ENCODE measurements around the gene CLDN8.

The CLDN8 gene

DNA sequence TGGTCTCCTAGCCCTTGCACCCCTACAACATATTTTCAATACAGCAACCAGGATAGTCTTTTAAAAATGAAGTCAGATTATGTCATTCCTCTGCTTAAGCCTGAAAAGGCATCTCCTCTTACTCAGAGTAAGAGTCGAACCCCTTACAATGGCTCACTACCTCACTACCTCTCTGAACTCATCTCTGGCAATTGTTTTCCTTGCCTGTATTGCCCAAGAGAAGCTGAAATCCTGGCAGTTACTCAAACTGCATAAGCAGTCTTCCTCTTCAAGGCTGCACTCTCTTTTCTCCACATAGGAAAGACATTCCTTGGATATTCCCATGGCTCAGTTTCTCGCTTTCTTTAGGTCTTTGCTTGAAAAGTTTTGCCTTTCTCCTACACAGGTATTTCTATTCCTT, 22.7 kb downstream of the CLDN8 start:
- TF ChIP-seq, protein P1, sequence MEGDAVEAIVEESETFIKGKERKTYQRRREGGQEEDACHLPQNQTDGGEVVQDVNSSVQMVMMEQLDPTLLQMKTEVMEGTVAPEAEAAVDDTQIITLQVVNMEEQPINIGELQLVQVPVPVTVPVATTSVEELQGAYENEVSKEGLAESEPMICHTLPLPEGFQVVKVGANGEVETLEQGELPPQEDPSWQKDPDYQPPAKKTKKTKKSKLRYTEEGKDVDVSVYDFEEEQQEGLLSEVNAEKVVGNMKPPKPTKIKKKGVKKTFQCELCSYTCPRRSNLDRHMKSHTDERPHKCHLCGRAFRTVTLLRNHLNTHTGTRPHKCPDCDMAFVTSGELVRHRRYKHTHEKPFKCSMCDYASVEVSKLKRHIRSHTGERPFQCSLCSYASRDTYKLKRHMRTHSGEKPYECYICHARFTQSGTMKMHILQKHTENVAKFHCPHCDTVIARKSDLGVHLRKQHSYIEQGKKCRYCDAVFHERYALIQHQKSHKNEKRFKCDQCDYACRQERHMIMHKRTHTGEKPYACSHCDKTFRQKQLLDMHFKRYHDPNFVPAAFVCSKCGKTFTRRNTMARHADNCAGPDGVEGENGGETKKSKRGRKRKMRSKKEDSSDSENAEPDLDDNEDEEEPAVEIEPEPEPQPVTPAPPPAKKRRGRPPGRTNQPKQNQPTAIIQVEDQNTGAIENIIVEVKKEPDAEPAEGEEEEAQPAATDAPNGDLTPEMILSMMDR (IDR thresholded peaks at IDR 0.05; ENCODE audit: extremely low read depth, insufficient read depth, missing control alignments), result no peak
- in situ Hi-C loops (cut with MboI; ENCODE audit: low pct_unique_long_range_greater_than_20kb, low sequenced_read_pairs, unreplicated experiment), result no loop called here
- DNase-seq (ENCODE audit: low spot score), result no peak

DNA sequence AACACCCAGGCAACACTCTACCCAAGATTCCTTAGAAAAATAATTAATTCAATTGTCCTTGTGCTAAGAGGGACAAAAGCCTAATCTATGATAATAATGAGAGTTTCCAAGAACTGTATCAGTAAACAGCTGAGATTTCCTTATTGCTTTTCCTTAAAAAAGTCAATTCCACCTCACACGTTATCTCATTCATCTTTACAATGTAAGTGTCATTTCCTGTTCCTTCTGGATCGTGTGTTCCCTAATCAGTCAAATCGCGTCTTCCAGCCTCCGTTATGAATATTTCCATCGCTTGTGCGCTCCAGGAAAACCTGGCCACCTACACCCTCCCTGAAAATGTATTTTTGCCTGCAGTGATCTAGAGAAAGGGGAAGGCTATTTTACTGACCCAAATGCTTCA, 25.3 kb downstream of the CLDN8 start:
- no peak for DNase-seq (ENCODE audit: low spot score)
- in situ Hi-C loops (cut with MboI; ENCODE audit: low pct_unique_long_range_greater_than_20kb, low sequenced_read_pairs, unreplicated experiment), result no loop called here
- TF ChIP-seq, protein P1 (IDR thresholded peaks at IDR 0.05; ENCODE audit: extremely low read depth, insufficient read depth, missing control alignments), result no peak

DNA sequence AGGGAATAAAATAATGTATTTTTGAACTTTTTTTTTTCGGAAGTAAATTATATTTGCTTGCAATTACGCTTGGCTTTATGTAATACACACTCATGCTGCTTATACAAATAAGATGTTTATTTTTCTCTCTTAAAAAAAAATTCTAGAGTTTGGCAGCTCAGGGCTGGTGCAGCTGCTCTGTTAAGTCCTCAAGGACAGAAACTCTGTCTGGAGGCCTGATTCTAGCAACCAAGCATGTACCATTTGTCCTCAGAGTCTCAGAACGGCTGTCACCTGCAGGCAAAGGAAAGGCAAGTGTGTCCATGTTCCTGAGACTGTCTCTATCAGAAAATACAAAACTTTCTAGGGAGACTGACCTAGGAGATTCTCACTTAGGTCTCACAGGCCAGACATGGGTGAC, 26.1 kb downstream of the CLDN8 start:
- TF ChIP-seq, protein P1 (IDR thresholded peaks at IDR 0.05; ENCODE audit: extremely low read depth, insufficient read depth, missing control alignments), result no peak
- DNase-seq (ENCODE audit: low spot score), result no peak
- in situ Hi-C loops (cut with MboI; ENCODE audit: low pct_unique_long_range_greater_than_20kb, low sequenced_read_pairs, unreplicated experiment), result no loop called here

DNA sequence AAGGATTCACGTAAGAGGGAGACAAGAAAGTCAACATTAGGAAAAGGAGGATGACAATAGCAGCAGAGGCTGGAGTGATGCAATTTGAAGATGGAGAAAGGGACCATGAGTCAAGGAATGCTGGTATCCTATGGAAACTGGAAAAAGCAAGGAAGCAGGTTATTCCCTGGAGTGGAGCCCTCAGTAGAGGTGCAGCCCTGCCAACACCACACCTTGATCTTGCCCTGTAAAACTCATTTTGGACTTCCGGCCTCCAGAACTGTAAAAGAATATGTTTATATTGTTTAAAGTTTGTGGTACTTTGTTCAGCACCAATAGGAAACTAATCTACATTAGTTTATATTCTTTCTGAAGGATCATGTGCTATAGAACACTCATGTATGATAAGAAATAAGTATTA, 29.7 kb downstream of the CLDN8 start:
- TF ChIP-seq, protein P1 (IDR thresholded peaks at IDR 0.05; ENCODE audit: extremely low read depth, insufficient read depth, missing control alignments), result no peak
- in situ Hi-C loops (cut with MboI; ENCODE audit: low pct_unique_long_range_greater_than_20kb, low sequenced_read_pairs, unreplicated experiment), result no loop called here
- DNase-seq (ENCODE audit: low spot score), result no peak

DNA sequence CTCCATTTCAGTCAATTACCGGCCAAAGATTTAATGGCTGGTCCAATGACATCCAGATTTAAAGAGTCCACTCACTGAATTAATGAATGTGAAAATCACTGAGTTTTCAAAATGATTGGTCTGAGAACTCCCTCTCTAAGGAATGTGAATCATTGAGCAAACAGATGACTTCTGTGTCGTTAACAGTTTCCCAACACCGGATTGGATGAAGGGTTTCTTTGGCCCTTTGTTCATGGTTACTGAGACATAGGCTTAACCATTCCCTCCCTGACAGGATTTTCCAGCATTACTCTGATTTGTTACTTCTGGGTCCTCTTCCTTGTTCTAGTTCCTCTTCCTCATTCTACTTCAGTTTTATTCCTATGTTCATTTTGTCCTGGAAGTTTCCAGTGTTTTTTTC, 47.8 kb downstream of the CLDN8 start:
- no peak for DNase-seq (ENCODE audit: low spot score)
- in situ Hi-C loops (cut with MboI; ENCODE audit: low pct_unique_long_range_greater_than_20kb, low sequenced_read_pairs, unreplicated experiment), result no loop called here
- TF ChIP-seq, protein P1 (IDR thresholded peaks at IDR 0.05; ENCODE audit: extremely low read depth, insufficient read depth, missing control alignments), result no peak

DNA sequence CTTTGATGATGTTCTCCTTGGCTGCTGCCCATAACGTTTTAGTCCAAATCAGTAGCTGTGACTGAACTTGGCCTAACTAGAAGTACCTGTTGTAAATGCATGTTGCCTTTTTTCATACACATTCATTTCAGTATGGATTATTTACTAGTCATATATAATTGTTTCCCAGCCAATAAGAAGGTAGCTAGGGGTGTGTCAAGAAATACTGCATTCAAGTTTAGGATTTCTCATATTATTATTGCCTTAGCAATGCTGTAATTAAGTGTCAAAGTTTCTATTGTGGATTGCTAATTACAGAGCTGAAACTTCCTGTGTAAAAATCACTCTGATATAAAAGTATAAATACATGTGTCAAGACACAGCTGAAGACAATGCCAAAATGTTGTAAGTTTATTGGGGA, 49.2 kb downstream of the CLDN8 start, which contains the start of gene CLDN17:
TSS of gene CLDN17 (minus strand) at position 101 of the 400 bp plus-strand sequence. CDS start 188 bp downstream, outside the sequence.
- in situ Hi-C loops (cut with MboI; ENCODE audit: low pct_unique_long_range_greater_than_20kb, low sequenced_read_pairs, unreplicated experiment), result no loop called here
- TF ChIP-seq, protein P1 (IDR thresholded peaks at IDR 0.05; ENCODE audit: extremely low read depth, insufficient read depth, missing control alignments), result no peak
- DNase-seq (ENCODE audit: low spot score), result no peak

DNA sequence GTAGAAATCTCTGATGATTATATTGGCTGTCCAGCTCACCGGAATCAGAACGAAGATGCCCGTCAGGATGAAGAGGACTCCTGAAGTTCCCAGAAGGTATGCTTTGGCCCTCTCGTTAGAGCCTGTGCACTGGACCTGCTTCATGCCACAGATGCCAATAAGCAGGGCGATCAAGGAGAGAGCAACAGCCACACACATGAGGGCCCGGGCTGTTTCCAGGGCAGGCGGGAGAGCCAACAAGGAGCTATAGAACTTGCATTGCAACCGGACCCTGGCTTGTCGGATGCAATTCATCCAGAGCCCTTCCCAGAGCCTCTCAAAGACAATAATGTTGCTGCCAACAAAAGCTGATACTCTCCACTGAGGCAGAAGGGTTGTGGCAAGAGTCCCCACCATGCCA, 49.7 kb downstream of the CLDN8 start:
- TF ChIP-seq, protein P1 (IDR thresholded peaks at IDR 0.05; ENCODE audit: extremely low read depth, insufficient read depth, missing control alignments), result no peak
- no peak for DNase-seq (ENCODE audit: low spot score)
- in situ Hi-C loops (cut with MboI; ENCODE audit: low pct_unique_long_range_greater_than_20kb, low sequenced_read_pairs, unreplicated experiment), result no loop called here
